Ascending aorta (tissue), 2 donors: ENCODE results near the gene ARHGAP19. TPM values are rescaled to one million over a fixed set of nuclear protein-coding genes. Genes with fewer than 3 reads are reported as not detected.
"Not testable (repeated sequence)": the region's sequence is repeated elsewhere in the genome, so short reads cannot be mapped to it uniquely, and the experiment has no call there.

ENCODE experiments used
- DNase-seq, 2 donors: peaks; one replicate each; pipeline ENCODE4 v3.0.0-alpha.2; 2019; ENCODE audit warnings: low spot score in 2 of 2
- H3K27ac ChIP-seq, 2 donors: fragments of 200-600 bp; sonication (generic); one replicate each; pipeline ENCODE4 v1.5.1; 2016 to 2017; ENCODE audit warnings: mild to moderate bottlenecking in 1 of 2
- H3K27me3 ChIP-seq: fragments of 200-600 bp; sonication (generic); one replicate; pipeline ENCODE4 v1.5.1; 2017
- H3K36me3 ChIP-seq, 2 donors: fragments of 200-600 bp; sonication (generic); one replicate each; pipeline ENCODE4 v1.5.1; 2016
- H3K4me1 ChIP-seq, 2 donors: fragments of 200-600 bp; sonication (generic); one replicate each; pipeline ENCODE4 v1.5.1; 2016 to 2017; ENCODE audit warnings: mild to moderate bottlenecking in 1 of 2
- H3K4me3 ChIP-seq, 2 donors: fragments of 200-600 bp; sonication (generic); one replicate each; pipeline ENCODE4 v1.5.1; 2016 to 2017; ENCODE audit warnings: mild to moderate bottlenecking in 1 of 2
- H3K9me3 ChIP-seq, 2 donors: fragments of 200-600 bp; sonication (generic); one replicate each; pipeline ENCODE4 v1.5.1; 2016
- intact Hi-C: fragments of 100-400 bp; cut with DNase I; formaldehyde crosslinking; loops from one replicate; pipeline ENCODE4 v1.15.1; 2023
- total RNA-seq: library from RNA; depleted of rRNA; stranded (reverse); fragments of >200 nt; gene quantifications from one replicate; pipeline ENCODE4 v1.1.0, GENCODE V29; 2016
- TF ChIP-seq, protein P1 (sequence below), 3 experiments: fragments of 200-600 bp in 2 of 3; fragments of 450-650 bp in 1 of 3; sonication (generic) in 2 of 3; IDR thresholded peaks; one replicate each; pipeline ENCODE4 v1.5.1; 2016 to 2019; ENCODE audit warnings: antibody characterized with exemption in 3 of 3, mild to moderate bottlenecking in 1 of 3, moderate library complexity in 1 of 3

Gene ARHGAP19
- total RNA-seq, 1 donor from 2014 or later: 4.5 TPM

DNA sequence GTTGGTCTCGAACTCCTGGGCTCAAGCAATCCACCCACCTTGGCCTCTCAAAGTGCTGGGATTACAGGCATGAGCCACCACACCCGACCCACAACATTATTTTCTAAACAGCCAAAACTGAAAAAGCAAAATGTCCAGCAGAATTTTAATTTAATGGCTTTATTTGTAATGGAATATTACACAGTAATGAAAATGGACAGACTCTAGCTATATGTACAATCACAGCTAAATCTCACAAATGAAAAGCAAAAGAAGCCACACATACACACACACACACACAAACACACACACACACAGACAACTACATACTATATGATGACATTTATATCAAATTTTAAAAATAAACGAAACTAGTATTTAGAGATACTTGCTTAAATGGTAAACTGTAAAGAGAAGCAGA lies 18.7 kb downstream of the ARHGAP19 start:
- H3K4me3 ChIP-seq: no peak overlapping the region
- TF ChIP-seq, protein P1, sequence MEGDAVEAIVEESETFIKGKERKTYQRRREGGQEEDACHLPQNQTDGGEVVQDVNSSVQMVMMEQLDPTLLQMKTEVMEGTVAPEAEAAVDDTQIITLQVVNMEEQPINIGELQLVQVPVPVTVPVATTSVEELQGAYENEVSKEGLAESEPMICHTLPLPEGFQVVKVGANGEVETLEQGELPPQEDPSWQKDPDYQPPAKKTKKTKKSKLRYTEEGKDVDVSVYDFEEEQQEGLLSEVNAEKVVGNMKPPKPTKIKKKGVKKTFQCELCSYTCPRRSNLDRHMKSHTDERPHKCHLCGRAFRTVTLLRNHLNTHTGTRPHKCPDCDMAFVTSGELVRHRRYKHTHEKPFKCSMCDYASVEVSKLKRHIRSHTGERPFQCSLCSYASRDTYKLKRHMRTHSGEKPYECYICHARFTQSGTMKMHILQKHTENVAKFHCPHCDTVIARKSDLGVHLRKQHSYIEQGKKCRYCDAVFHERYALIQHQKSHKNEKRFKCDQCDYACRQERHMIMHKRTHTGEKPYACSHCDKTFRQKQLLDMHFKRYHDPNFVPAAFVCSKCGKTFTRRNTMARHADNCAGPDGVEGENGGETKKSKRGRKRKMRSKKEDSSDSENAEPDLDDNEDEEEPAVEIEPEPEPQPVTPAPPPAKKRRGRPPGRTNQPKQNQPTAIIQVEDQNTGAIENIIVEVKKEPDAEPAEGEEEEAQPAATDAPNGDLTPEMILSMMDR (IDR thresholded peaks at IDR 0.05): no peak
- no peaks in the 10 kb centered on the region for H3K27me3 ChIP-seq
- DNase-seq: no peak
- H3K36me3 ChIP-seq: no peaks in the 10 kb centered on the region
- intact Hi-C loops: no loop called here
- H3K4me1 ChIP-seq: peaks cover 9 to 13% of the 10 kb centered on the region in 2 donors
- H3K27ac ChIP-seq: no peak overlapping the region
- H3K9me3 ChIP-seq: no peaks in the 10 kb centered on the region

DNA sequence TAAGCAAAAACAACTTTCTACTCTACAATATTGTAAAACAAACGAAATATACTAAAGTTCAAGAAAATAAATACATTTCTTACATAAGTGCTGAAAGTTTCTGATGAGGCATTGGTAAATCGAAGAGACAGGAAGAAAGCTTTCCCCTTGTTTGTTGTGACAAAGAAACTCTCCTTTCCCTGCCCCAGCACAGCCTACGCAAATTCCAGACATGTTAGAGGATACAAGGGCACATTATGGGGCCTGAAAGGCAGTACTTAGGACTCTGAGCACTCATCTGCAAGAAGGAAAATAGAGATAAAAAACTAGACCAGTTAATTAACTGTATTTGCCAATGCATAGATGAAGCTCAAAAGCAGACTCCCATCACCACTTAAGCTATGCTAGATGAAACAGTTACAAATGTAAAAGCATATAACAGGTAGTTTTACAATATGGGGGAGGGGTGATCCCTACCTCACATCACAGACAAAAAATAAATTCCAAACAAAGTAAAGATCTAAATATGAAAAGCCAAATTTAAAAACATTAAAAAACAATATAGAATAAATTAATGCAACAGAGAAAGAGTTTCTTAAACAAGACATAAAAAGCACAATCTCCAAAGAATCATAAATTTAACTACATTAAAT lies 21.8 kb downstream of the ARHGAP19 start:
- H3K27ac ChIP-seq: no peak overlapping the region
- no peaks in the 10 kb centered on the region for H3K27me3 ChIP-seq
- no peak overlapping the region for H3K4me3 ChIP-seq
- TF ChIP-seq, protein P1 (IDR thresholded peaks at IDR 0.05): no peak
- intact Hi-C loops: no loop called here
- no peaks in the 10 kb centered on the region for H3K36me3 ChIP-seq
- peaks cover 0 to 3% of the 10 kb centered on the region in 2 donors for H3K4me1 ChIP-seq
- DNase-seq: no peak
- no peaks in the 10 kb centered on the region for H3K9me3 ChIP-seq

DNA sequence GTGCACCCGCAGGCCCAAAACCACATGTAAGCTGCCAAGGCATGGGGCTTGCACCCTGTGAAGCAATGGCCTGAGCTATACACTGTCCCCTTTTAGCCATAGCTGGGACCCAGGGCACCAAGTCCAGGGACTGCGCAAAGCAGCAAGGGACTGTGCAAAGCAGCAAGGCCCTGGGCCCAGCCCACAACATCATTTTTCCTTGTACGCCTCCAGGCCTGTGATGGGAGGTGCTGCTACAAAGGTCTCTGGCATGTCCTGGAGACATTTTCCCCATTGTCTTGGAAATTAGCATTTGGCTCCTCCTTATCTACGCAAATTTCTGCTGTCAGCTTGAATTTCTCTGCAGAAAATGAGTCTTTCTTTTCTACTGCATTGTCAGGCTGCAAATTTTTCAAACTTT lies 24.8 kb downstream of the ARHGAP19 start:
- Histone ChIP-seq H3K4me1 (no peaks in the 10 kb centered on the region), H3K4me3 (no peak overlapping the region), H3K36me3 (no peaks in the 10 kb centered on the region), H3K9me3 (no peaks in the 10 kb centered on the region), H3K27me3 (no peaks in the 10 kb centered on the region), H3K27ac (no peak overlapping the region)
- TF ChIP-seq, protein P1 (IDR thresholded peaks at IDR 0.05): no peak
- intact Hi-C loops: no loop called here
- DNase-seq: no peak

DNA sequence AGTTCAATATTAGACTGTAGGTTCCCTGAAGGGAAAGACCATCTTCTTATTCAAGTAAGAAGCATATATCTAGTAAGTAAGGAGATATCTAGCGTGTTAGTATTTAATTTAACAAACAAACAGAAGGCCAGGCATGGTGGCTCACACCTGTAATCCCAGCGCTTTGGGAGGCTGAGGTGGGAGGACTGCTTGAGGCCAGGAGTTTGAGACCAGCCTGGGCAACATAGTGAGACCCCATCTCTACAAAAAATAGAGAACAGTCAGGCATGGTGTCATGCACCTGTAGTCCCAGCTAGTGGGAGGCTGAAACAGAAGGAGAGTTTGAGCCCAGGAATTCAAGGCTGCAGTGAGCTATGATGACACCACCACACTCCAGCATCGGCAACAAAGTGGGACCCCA lies 27.3 kb downstream of the ARHGAP19 start:
- DNase-seq, H3K4me3 ChIP-seq, intact Hi-C loops, H3K36me3 ChIP-seq, H3K4me1 ChIP-seq, H3K27me3 ChIP-seq, H3K27ac ChIP-seq, H3K9me3 ChIP-seq: not testable (repeated sequence)

DNA sequence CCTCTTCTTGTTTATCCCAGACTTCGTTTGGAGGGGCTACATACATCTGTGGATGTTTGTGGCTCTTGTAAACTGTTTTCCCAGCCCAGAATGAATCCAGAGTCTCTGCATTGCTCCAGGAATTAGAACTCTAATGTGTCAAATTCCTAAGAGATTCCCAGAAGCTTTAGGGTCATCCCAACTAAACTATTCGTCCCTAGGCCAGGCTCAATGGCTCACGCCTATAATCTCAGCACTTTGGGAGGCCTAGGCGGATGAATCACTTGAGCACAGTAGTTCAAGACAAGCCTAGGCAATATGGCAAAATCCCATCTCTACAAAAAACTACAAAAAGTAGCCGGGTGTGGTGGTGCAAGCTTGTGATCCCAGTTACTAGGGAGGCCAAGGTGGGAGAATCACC lies 28.5 kb downstream of the ARHGAP19 start:
- Histone ChIP-seq H3K27ac (no peak overlapping the region), H3K27me3 (no peaks in the 10 kb centered on the region), H3K9me3 (no peaks in the 10 kb centered on the region), H3K4me3 (no peak overlapping the region), H3K4me1 (no peaks in the 10 kb centered on the region), H3K36me3 (peaks cover 0 to 5% of the 10 kb centered on the region in 2 donors)
- intact Hi-C loops: no loop called here
- TF ChIP-seq, protein P1 (IDR thresholded peaks at IDR 0.05): no peak
- DNase-seq: no peak

DNA sequence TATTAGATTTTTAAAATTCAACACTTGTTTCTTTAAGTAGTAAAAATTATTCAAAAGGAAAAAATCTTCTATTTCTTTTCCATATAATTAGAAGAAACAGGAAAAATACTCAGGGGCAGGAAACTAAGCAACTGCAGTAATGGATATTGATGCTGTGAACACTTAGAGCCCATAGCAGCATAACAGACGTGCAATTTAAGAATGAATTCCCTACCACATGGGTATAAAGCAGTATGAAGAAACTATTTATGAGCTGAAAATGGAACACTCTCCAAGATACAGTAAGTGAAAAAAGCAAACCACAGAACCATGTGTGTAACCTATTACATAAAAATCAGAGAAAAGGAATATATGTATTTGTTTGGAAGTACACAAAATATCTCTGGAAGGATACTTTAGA lies 30.8 kb downstream of the ARHGAP19 start:
- intact Hi-C loops: no loop called here
- TF ChIP-seq, protein P1 (IDR thresholded peaks at IDR 0.05): no peak

More for the DNA sequence above, 30.8 kb downstream of the ARHGAP19 start:
- Histone ChIP-seq H3K27ac (no peak overlapping the region), H3K4me1 (no peaks in the 10 kb centered on the region), H3K36me3 (peaks cover 0 to 6% of the 10 kb centered on the region in 2 donors), H3K4me3 (no peak overlapping the region), H3K9me3 (no peaks in the 10 kb centered on the region), H3K27me3 (no peaks in the 10 kb centered on the region)
- no peak for DNase-seq
